ENCODE results near the gene ZBED4. TPM values are rescaled to one million over a fixed set of nuclear protein-coding genes. Genes with fewer than 3 reads are reported as not detected.

ZBED4 gene
- total RNA-seq, 1 experiment from 2014 or later: 12.8 TPM

DNA sequence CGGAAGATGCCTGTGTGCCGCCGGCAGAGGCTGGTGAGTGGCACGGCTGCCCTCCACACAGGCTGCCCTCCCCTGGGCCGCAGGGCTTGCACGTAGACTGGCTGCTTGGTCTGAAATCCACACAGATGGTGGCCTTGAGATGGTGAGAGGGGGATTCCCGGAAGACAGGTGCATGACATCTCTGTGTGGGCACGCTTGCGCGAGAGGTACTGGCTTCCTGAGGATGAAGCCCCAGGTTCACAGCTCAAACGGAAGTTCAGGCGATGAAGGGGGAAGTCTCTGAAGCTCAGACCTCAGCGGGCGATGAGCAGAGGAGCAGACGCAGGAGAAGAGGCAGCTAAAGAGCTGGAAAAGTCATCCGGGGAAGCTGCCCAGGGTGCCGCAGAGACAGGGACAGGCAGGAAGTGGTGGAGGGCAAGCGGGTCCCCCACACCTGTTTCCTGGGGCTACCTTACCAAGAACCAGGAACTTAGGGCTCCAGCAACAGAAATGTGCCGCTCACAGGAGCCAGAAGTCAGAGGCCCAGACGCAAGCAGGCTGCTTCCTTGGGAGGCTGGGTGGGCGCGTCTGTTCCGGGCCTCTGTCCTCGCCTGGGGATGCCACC, 72.0 kb downstream of the ZBED4 start:
- no peak for DNase-seq (ENCODE audit: low spot score)
- in situ Hi-C loops (cut with HindIII; ENCODE audit: low sequenced_read_pairs): no loop called here

DNA sequence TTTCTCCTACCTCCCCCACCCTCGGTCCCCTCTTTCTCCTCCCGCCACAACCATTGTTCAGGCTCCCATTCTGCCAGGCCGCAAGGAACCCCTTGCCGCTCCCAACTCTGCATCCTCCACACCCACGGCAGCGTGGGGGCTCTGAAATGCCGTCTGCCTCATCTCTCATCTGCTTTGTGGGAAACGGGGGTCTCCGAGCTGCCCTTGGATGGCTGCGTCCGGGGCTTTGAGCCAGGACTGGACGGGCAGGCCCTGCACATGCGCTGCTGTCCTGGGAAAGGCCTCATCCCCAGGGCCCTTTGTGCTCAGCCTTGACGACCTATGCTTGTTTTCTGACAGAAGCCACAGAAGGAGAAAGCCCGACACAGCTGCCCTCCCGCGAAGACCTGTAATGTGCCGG, 73.3 kb downstream of the ZBED4 start:
- DNase-seq (ENCODE audit: low spot score): no peak
- in situ Hi-C loops (cut with HindIII; ENCODE audit: low sequenced_read_pairs): no loop called here

GRCh38 chr22:49927483-49928184, 74.0 kb downstream of the ZBED4 start:
- in situ Hi-C loops (cut with HindIII; ENCODE audit: low sequenced_read_pairs): no loop called here
- no peak for DNase-seq (ENCODE audit: low spot score)

DNA sequence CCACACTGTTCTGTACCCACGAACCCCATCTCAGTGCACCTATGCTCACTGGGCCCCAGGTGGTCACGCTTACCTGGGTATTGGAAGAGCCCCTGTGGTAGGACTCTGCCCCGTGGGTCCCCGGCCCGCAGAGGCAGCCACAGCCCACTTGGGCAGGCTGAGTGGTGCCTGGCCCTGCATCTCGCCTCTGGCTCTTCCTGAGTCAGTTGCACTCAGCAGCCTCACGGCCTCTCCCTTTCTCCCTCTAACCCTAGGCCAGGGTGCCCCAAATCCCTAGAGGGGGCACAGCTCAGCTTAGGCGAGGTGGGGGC, 74.5 kb downstream of the ZBED4 start:
- no peak for DNase-seq (ENCODE audit: low spot score)
- in situ Hi-C loops (cut with HindIII; ENCODE audit: low sequenced_read_pairs): no loop called here

DNA sequence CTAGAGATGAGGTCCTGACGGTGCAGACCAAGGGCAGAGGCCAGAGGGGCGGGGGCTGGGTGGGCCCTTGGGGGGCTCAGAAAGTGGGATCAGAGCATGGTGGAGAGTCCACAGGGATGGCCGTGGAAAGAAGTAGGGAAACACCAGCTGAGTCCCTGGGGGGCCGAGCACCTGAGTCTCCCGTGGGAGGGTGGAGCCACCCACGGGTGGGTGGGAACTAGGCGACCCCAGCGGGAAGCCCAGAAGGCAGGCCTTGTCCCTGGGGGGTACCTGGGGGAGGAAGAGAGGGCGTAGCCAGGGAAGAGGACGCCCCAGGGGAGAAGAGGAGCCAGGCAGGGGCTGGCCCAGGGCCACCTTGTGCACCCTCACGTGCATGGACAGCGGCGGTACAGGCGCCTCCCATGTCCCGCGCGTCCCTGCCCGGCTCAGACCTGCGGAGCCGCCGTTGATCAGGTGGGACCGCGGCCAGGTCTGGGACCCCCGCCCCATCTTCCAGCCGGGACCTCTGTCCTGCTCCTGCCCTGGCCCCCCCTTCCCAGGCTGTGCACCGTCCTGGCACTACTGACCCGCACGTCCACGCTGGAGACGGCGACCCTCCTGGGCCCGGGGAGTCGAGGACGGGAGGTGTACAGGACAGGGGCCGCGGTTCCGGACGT, 75.0 kb downstream of the ZBED4 start:
- in situ Hi-C loops (cut with HindIII; ENCODE audit: low sequenced_read_pairs): no loop called here

DNA sequence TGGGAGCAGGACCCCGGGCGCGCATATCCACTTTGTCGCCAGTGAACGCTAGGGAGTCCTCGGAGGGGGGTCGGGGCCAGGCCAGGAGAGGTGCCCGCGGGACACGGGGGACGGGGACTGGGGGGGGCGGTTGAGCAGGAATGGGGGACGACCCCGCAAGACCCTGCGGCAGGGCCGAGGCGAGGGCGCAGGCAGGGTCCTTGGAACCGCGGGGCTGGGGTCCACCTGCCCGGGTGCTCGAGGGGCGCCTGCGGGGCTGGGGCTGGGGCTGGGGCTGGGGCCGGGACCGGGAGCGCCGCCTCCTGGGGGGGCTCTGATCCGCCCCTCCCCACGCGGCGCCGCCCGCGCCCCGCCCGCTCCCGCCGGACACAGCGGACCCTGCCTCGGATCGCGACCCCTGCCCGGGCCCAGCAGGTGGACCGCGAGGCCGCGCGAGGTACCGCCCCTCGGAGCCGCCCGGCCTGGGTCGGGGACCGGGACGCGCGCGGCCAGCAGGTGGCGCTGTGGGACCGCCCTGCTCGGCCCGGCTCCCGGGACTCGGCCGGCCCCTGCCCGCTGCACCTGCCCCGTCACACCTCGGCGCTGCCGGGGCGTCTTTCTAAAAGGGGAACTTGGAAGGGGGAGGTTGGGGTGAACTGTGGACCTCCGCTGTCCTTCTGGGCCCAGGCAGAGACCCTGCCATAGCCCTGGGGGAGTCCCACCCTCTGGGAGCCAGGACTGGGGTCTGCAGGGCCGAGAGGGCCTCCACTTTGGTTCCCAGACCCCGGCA, 75.8 kb downstream of the ZBED4 start:
- peak; percentile 46 for DNase-seq (ENCODE audit: low spot score)
- in situ Hi-C loops (cut with HindIII; ENCODE audit: low sequenced_read_pairs): no loop called here

More for the DNA sequence above, 75.0 kb downstream of the ZBED4 start:
- DNase-seq (ENCODE audit: low spot score): no peak

GRCh38 chr22:49929994-49930575, 76.4 kb downstream of the ZBED4 start:
- in situ Hi-C loops (cut with HindIII; ENCODE audit: low sequenced_read_pairs): no loop called here
- no peak for DNase-seq (ENCODE audit: low spot score)

DNA sequence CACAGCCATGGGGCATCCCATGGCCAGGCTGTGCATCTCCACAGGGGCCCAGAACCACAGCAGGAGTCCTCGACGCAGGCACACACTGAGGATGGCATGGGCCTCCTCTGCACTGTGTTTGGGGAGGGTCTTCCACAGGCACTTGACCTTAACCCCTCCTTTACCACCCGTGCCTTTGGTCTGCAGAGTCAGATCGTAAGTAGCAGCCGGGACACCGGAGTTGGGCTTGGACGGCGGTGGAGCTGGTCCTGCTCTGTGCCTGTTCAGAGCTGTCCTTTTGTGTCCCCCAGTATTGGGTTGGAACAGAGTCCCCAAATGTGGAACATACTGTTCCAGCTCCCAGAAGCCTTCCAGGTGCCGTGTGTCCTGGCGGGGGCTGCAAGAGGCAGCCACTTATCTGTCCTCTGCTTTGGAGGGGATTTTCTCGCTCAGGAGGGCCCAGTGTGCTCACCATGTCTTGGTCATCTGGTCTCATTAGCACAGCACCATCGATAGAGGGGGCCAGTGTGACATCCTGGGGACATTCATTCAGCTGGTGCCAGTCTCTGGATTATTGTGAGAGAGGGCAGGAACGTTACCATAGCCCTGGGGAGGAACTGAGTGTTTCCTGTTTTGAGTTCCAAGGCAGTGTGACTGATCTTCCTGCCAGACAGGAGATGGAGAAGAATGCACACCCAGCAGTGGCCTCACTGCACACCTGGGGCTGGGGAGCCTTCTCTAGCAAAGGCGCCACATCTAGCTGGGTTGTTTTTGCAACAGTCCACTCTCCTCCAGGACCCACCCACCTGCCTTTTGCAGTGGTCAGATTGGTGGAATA, 77.2 kb downstream of the ZBED4 start:
- peak; percentile 74 for DNase-seq (ENCODE audit: low spot score)
- in situ Hi-C loops (cut with HindIII; ENCODE audit: low sequenced_read_pairs): no loop called here

- DNase-seq (ENCODE audit: low spot score): peak; percentile 68
- in situ Hi-C loops (cut with HindIII; ENCODE audit: low sequenced_read_pairs): no loop called here
These were observed 79.9 kb downstream of the ZBED4 start for GRCh38 chr22:49933236-49934159.

DNA sequence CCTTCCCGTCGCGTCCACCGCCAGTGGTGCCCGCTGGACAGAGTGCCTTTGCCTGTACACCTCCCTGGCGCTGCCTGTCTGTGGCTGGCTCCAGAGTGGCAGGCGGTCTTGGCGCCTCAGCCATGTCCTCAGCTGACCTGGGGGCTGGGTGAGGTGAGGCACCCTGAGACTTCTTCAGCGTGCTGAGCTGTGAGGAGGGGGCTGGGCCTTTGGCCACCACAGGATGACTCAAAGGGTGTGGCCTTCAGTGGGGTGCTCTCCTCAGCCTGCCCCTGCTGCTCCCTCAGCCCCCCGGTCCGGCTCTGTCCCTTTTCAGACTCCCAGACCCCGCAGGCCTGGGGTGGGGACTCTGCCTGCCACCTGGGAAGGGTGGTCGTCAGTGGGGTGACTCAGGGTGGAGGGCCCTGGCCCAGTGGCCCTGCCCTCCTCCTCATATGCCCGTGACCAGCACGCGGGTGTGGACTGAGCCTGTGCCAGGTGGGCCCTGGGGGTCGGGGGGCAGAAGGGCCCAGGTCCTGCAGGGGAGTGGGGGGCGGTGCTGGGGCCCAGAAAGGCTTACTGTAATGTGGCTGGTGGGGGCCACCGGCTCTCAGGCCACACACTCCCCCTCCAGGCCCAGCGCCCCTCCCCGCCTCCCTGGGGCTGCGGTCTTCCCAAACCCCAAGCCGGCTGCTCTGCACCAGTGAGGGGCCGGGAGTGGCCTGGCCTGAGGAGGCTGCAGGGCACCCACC, 80.7 kb downstream of the ZBED4 start:
- no peak for DNase-seq (ENCODE audit: low spot score)
- in situ Hi-C loops (cut with HindIII; ENCODE audit: low sequenced_read_pairs): no loop called here

DNA sequence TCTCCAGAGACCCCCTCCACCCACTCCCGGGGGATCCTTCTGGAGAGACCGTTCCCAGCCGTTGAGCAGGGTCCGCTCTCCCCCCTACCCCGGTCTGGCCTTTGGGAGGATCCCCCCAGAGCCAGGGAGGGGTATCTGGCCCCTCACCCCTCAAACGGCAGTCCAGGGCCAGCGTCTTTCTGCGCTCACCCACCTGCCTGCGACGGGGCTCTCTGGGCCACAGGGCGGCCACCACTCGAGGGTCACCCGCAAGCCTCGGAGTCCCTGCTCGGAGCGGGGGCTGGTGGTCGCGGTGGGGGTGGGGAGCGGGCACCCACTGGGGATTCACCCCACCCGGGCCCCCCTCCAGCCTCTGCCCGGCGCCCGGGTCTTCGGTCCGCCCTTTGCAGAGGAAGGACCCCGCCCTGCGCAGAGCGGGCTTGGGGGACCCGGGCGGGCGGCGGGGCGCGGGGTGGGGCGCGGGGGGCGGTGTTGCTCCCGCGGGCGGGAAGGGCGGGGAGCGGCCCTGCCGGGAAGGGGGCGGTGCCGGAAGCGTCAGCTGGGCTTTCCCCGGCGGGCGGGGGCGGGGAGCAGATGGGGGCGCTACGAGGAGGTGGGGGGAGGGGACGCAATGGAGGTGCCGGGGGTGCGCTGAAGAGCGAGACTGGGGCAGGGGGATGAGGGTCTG, 81.4 kb downstream of the ZBED4 start:
- DNase-seq (ENCODE audit: low spot score): no peak
- in situ Hi-C loops (cut with HindIII; ENCODE audit: low sequenced_read_pairs): no loop called here

DNA sequence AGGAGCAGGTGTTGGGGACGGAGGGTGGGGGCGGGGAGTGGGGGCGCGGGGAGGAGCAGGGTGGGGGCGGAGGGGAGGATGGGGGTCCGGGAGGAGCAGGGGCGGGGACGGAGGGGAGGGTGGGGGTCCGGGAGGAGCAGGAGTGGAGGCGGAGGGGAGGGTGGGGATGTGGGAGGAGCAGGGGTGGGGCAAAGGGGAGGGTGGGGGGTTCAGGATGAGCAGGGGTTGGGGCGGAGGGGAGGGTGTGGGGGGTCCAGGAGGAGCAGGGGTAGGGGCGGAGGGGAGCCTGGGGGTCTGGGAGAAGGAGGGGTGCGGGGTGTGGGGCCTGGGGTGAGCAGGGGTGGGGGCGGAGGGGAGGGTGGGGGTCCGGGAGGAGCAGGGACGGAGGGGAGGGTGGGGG, 81.9 kb downstream of the ZBED4 start:
- in situ Hi-C loops (cut with HindIII; ENCODE audit: low sequenced_read_pairs): no loop called here
- DNase-seq (ENCODE audit: low spot score): no peak

DNA sequence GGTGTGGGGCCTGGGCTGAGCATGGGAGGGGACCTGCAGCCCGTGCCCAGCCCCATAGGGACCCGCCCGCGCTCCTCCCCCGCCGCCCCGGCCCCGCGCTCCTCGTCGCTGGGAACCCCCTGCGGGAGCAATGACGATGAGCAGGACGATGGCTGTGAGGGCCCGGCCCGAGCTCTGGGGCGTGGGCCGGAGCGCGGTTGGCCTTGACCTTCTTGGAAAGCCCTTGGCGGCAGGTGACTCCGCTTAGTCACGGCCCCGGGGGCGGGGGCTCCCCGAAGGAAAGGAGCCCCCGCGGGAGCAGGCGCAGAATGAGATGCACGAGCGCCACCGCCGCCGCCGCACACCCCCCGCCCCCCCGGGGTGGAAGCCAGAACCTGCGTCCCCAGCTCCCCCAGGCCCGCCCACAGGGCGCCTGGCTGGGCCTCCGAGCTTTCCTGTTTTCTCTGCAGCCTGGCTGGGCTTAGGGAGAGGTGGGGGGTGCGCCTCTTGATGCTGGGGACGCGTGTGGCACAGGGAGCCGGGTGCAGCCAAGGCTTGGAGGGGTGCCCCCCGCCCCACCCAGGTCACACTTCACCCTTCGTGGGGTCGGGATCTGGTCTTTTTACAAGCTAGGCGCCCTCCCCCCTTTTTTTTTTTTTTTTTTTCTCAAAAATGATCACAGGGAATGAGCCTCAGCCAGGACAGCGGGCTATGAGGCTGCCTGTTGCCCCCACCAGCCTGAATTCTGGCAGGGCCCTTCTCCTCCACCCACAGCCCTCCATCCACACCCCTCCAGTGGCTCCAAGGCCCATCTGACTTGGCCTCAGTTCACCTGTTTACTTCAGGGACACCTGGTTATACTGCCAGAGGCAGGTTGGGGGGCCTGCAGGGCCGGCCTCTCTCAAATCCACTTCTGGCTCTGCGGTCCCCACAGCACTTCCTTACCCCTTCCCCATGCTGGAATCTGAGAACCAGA, 82.7 kb downstream of the ZBED4 start:
- in situ Hi-C loops (cut with HindIII; ENCODE audit: low sequenced_read_pairs): no loop called here
- peak; percentile 39 for DNase-seq (ENCODE audit: low spot score)

DNA sequence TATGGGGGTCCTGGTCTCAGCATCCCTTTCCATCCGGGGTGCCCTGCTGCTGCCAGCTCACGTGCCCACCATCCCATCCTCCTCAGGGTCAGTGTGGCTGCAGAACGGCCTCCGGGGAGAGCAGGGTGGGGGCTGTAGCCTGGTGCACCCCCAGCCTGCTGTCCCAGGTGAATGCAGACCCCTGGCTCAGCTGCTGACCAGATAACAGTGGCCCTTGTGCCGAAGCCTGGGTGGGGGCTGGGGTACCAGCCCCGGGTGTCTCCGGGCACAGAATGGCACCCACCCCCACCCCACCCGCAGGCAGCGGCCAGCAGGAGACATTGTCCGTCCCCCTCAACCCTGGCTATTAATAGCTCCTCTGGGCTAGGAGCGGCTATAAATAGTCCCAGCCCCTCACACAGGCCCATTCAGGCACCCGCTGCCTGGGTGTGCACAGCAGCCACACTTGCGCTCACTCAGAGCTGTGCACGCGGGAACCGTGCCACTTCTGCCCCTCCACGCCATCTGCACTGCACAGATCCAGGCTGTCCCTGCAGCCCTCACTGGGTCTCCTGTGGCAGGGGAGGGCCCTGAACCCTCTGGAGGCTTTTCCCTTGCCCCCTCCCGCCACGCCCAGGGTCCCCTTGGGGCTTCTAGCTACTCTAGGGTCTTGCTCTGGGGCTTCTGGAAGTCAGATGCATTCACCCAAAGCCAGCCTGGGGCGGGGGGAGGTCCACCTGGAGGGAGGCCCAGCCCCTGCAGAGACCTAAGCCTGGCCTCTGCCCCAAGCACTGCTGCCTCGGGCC, 83.5 kb downstream of the ZBED4 start:
- in situ Hi-C loops (cut with HindIII; ENCODE audit: low sequenced_read_pairs): no loop called here

More for the DNA sequence above, 83.5 kb downstream of the ZBED4 start:
- no peak for DNase-seq (ENCODE audit: low spot score)

All from G401 (cell line).